Measurements from ENCODE around the gene PEPD. TPM values are rescaled to one million over a fixed set of nuclear protein-coding genes. Genes with fewer than 3 reads are reported as not detected.

The PEPD gene
- polyA plus RNA-seq, 3 donors, result 61.5 to 218 (median 171) TPM

- Mint-ChIP-seq H3K4me1 (no peaks in the 10 kb centered on the region), H3K27me3 (ENCODE audit: low read depth in 3 of 3) (no peaks in the 10 kb centered on the region), H3K36me3 (peaks cover 0 to 2% of the 10 kb centered on the region in 2 donors), H3K27ac (no peak overlapping the region), H3K9me3 (peaks cover 0 to 9% (median 3%) of the 10 kb centered on the region in 7 donors), H3K4me3 (no peak overlapping the region)
- no peaks in the 10 kb centered on the region for H3K79me2 ChIP-seq (ENCODE audit: insufficient read depth, low read length)
- H3K27me3 ChIP-seq (ENCODE audit: control insufficient read depth in 2 of 2, insufficient read depth in 2 of 2, low read length in 2 of 2), result no peaks in the 10 kb centered on the region
- 96% methylated on average over 8 of the region's 16 CpGs for WGBS (ENCODE audit: insufficient coverage)
- DNase-seq, result no peak
- no peaks in the 10 kb centered on the region for H3K36me3 ChIP-seq (replicated peaks in 1 of 2; ENCODE audit: control insufficient read depth in 1 of 2, insufficient read depth in 2 of 2, low read length in 2 of 2)
- no peak overlapping the region for H3K9ac ChIP-seq (ENCODE audit: insufficient read depth, low read length, poor library complexity, severe bottlenecking)
- intact Hi-C loops (cut with micrococcal nuclease), result no loop called here
- H3K27ac ChIP-seq (ENCODE audit: low read depth in 1 of 2, low read length in 2 of 2), result no peak overlapping the region
- H4K20me1 ChIP-seq (ENCODE audit: insufficient read depth, low read length), result no peaks in the 10 kb centered on the region
- peaks cover 0 to 6% of the 10 kb centered on the region in 2 donors for H3K9me3 ChIP-seq (replicated peaks in 1 of 2; ENCODE audit: control insufficient read depth in 1 of 2, insufficient read depth in 1 of 2, low read length in 2 of 2)
- TF ChIP-seq CTCF (IDR thresholded peaks at IDR 0.05), result no peak
- H3K4me2 ChIP-seq (replicated peaks; ENCODE audit: extremely low read depth, low read length, poor library complexity, severe bottlenecking), result no peak overlapping the region
- no peak overlapping the region for H2AFZ ChIP-seq (ENCODE audit: insufficient read depth, low read depth, low read length, poor library complexity, severe bottlenecking)
- H3K4me1 ChIP-seq (ENCODE audit: control insufficient read depth in 1 of 2, insufficient read depth in 2 of 2, low read length in 2 of 2), result no peaks in the 10 kb centered on the region
- no peak overlapping the region for H3K4me3 ChIP-seq (replicated peaks in 1 of 3; ENCODE audit: low read depth in 2 of 3, low read length in 3 of 3)
Observed at GRCh38 chr19:33487901-33488800, 33.4 kb downstream of the PEPD start.

- Histone ChIP-seq H3K9me3 (replicated peaks in 1 of 2; ENCODE audit: control insufficient read depth in 1 of 2, insufficient read depth in 1 of 2, low read length in 2 of 2) (peaks cover 0 to 6% of the 10 kb centered on the region in 2 donors), H4K20me1 (ENCODE audit: insufficient read depth, low read length) (no peaks in the 10 kb centered on the region), H3K4me3 (replicated peaks in 1 of 3; ENCODE audit: low read depth in 2 of 3, low read length in 3 of 3) (no peak overlapping the region), H3K27ac (ENCODE audit: low read depth in 1 of 2, low read length in 2 of 2) (no peak overlapping the region), H2AFZ (ENCODE audit: insufficient read depth, low read depth, low read length, poor library complexity, severe bottlenecking) (no peak overlapping the region), H3K27me3 (ENCODE audit: control insufficient read depth in 2 of 2, insufficient read depth in 2 of 2, low read length in 2 of 2) (no peaks in the 10 kb centered on the region), H3K4me2 (replicated peaks; ENCODE audit: extremely low read depth, low read length, poor library complexity, severe bottlenecking) (no peak overlapping the region), H3K79me2 (ENCODE audit: insufficient read depth, low read length) (no peaks in the 10 kb centered on the region), H3K9ac (ENCODE audit: insufficient read depth, low read length, poor library complexity, severe bottlenecking) (no peak overlapping the region), H3K36me3 (replicated peaks in 1 of 2; ENCODE audit: control insufficient read depth in 1 of 2, insufficient read depth in 2 of 2, low read length in 2 of 2) (no peaks in the 10 kb centered on the region), H3K4me1 (ENCODE audit: control insufficient read depth in 1 of 2, insufficient read depth in 2 of 2, low read length in 2 of 2) (no peaks in the 10 kb centered on the region)
- intact Hi-C loops (cut with micrococcal nuclease), result no loop called here
- TF ChIP-seq CTCF (IDR thresholded peaks at IDR 0.05), result no peak
- Mint-ChIP-seq H3K27me3 (ENCODE audit: low read depth in 3 of 3) (no peaks in the 10 kb centered on the region), H3K4me1 (no peaks in the 10 kb centered on the region), H3K9me3 (peaks cover 0 to 13% (median 6%) of the 10 kb centered on the region in 7 donors), H3K4me3 (no peak overlapping the region), H3K36me3 (peaks cover 0 to 2% of the 10 kb centered on the region in 2 donors), H3K27ac (no peak overlapping the region)
- no peak for DNase-seq
- 96% methylated on average over 23 of the region's 23 CpGs for WGBS (ENCODE audit: insufficient coverage)
Observed at GRCh38 chr19:33486936-33487811, 34.4 kb downstream of the PEPD start.
